Measurements from ENCODE around the gene PTGER4.
"Not testable (repeated sequence)": the region's sequence is repeated elsewhere in the genome, so short reads cannot be mapped to it uniquely, and the experiment has no call there.

The PTGER4 gene

DNA sequence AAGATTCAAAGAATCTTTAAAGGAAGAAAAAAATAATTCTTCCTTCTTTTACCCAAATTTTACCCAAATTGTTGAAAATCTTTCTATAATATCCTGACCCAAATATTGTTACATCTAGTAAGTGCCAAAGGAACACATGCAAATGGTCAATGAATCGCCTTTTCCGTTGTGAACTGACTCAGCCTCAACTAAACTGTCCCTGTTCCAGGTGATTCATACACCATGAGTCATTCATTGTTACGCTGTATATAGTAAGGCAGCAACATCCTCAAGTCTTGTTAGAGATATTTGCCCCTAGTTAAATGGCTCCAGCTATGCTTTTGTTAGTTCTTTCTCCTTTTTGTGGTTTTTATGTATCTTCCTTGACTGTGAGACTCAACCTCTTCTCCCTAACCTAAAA lies 9.7 kb downstream of the PTGER4 start:
- no peak for DNase-seq (ENCODE audit: low read depth)

DNA sequence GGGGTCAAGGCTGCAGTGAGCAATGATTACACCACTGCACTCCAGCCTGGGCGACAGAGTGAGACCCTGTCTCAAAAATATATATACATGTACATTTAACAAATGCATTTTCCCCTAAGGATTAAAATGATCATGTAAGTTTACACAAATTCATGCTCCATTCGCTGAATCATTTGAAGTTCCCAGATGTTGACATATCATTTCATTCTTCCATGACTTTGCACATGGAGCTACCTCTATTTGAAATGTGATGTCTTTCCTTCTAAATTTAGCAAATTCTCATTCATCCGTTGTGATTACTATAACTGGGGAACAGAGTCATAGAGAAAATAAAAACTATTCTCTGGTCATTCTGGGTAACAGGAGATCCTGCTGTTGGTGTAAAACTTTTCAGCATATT lies 10.6 kb downstream of the PTGER4 start:
- DNase-seq (ENCODE audit: low read depth) = no peak

DNA sequence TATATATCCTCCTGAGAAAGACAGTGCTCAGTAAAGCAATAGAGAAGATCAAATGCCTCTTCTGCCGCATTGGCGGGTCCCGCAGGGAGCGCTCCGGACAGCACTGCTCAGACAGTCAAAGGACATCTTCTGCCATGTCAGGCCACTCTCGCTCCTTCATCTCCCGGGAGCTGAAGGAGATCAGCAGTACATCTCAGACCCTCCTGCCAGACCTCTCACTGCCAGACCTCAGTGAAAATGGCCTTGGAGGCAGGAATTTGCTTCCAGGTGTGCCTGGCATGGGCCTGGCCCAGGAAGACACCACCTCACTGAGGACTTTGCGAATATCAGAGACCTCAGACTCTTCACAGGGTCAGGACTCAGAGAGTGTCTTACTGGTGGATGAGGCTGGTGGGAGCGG lies 12.2 kb downstream of the PTGER4 start:
- no peak for DNase-seq (ENCODE audit: low read depth)

DNA sequence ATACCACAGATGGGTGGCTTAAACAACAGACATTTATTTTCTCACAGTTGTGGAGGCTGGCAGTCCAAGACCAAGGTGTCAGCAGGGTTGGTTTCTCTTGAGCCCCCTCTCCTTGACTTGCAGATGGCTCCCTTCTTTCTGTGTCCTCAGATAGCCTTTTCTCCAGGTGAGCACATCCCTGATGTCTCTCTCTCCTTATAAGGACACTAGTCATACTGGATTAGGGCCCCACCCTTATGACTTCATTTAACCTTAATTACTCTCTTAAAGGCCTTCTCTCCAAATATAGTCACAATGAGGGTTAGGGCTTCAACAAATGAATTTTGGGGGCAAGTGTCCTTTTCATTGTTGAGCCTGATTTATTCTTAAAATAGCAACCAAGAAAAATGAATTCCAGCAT lies 14.7 kb downstream of the PTGER4 start:
- no peak for DNase-seq (ENCODE audit: low read depth)

DNA sequence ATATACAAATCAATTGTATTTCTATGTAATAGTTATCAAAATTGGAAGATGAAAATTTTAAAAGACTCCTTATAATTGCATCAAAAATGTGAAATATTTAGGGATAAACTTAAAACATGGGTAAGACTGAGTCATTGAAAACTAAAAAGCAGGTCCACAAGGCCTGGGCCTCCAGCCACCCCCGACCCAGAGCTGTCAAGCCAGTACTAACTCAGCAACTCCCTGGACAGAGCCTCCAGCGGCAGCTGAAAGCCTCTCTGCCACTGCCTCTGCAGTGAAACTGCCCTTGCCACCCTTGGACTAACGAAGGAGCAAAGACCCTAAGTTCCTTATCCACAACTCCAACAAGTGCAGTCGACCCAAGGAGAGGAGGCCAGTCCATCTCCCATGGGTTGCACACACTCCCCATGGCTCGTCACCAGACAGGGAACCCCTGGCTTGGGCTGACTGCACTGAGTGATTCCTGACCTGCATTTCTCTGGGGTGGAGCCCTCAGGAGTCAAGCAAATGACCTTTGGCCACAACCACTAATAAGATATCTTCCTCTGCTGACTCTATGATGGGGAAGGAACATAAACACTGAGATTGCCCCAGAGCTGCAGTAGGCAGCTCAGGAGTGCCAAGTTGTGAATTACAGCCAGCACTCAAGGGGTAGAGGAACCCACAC lies 20.5 kb downstream of the PTGER4 start:
- no peak for DNase-seq (ENCODE audit: low read depth)

DNA sequence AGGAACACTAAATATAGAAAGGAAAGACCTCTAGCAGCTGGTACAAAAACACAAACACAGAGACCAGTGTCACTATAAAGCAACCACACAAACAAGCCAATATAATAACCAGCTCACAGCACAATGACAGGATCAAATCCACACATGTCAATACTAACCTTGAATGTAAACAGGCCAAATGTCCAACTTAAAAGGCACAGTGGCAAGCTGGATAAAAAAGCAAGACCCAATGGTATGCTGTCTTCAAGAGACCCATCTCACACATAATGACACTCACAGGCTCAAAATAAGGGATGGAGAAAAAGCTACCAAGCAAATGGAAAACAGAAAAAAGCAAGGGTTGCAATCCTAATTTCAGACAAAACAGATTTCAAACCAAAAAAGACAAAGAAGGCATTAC lies 22.3 kb downstream of the PTGER4 start:
- not testable (repeated sequence) for DNase-seq (ENCODE audit: low read depth)

DNA sequence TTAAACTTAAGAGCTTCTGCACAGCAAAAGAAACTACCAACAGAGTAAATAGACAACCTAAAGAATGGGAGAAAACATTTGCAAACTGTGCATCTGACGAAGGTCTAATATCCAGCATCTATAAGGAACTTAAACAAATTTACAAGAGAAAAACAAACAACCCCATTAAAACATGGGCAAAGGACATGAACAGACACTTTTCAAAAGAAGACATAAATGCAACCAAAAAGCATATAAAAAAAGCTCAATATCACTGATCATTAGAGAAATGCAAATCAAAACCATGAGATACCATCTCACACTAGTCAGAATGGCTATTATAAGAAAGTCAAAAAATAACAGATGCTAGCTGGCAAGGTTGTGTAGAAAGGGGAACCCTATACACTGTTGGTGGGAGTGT lies 25.8 kb downstream of the PTGER4 start:
- not testable (repeated sequence) for DNase-seq (ENCODE audit: low read depth)

DNA sequence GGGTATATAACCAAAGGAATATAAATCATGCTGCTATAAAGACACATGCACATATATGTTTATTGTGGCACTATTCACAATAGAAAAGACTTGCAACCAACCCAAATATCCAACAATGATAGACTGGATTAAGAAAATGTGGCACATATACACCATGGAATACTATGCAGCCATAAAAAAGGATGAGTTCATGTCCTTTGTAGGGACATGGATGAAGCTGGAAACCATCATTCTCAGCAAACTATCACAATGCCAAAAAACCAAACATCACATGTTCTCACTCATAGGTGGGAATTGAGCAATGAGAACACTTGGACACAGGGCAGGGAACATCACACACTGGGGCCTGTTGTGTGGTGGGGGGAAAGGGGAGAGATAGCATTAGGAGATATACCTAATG lies 30.9 kb downstream of the PTGER4 start:
- DNase-seq (ENCODE audit: low read depth) = not testable (repeated sequence)

DNA sequence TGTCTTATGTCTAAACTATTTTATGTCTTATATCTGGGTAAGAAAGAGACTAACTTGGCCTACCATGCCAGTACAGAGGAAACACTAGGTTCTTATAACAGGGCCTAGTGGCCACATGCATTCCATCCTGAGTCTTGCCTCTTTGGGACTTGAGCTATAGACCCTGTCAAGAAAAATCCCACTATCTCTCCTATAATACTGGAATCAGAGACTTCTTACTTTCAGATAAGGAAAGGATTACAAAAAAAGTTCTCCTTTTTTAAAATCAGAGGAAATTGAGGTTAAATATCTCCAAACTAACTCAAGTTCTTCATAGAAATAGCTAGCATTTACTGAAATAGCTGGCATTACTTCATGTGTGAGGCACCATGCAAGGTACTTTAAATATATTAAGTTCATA lies 34.3 kb downstream of the PTGER4 start:
- DNase-seq (ENCODE audit: low read depth) = no peak

DNA sequence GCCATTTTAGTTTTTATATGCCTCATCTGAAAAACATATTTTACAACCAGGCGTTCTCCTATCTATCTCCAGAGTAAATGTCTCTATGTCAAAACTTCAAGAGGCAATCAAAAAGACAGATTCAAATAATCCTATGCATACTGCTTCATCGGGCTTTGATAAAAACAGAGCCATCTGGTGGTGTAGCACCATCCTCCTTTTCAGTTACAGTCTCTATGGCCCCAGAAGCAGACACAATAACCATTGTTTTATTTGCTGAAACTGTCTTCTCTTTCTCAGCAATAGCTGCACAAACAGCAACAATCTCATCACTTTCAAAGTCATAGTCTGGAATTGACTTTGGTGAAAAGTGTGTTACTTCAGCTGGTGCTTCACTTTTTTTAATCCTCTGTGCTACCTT lies 36.3 kb downstream of the PTGER4 start:
- DNase-seq (ENCODE audit: low read depth) = no peak

DNA sequence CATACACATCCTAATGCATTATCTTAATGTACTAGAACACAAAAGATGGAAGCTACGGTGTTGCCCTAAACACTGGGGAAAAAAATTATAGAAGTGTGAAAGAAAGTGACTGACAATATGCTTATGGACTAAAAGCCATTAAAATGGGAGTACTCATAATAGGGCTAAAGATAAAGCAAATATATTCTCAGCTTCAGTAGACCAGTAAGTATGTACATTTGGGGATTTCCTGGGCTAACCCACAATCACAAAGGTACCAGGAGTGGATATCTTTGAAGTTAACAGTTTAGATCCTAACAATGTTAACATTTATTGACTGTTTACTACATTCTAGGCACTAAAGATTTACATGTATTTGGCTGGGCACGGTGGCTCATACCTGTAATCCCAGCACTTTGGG lies 36.9 kb downstream of the PTGER4 start:
- no peak for DNase-seq (ENCODE audit: low read depth)

DNA sequence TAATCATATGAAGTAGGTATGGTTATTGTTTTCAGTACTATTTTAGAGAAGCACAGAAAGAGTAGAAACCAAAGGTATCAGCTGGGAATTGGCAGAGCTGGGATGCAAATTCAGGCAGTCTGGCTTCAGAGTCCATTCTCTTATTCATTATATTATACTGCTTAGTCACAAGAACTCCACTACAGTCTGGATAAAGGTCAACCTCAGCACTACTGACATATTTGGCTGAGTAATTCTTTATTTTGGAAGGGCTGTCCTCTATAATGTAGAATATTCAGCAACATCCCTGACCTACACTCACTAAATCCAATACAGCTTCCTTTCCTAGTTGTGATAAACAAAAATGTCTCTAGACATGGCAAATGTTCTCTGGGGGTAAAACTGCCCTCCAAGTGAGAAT lies 37.6 kb downstream of the PTGER4 start:
- DNase-seq (ENCODE audit: low read depth) = no peak

DNA sequence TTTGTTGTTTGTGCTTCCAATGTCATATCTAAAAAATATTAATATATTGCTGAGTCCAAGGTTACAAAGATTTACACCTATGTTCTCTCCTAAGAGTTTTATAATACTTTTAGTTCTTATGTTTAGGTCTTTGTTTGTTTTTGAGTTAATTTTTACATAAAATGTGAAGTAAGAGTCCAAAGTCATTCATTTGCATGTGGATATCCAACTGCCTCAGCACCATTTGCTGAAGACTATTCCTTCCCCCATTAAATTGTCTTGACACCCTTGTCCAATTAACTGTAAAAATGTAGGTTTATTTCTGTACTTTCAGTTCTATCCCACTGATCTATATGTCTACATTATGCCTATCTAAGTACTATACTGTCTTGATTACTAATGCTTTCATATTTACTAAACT lies 40.4 kb downstream of the PTGER4 start:
- DNase-seq (ENCODE audit: low read depth) = no peak

DNA sequence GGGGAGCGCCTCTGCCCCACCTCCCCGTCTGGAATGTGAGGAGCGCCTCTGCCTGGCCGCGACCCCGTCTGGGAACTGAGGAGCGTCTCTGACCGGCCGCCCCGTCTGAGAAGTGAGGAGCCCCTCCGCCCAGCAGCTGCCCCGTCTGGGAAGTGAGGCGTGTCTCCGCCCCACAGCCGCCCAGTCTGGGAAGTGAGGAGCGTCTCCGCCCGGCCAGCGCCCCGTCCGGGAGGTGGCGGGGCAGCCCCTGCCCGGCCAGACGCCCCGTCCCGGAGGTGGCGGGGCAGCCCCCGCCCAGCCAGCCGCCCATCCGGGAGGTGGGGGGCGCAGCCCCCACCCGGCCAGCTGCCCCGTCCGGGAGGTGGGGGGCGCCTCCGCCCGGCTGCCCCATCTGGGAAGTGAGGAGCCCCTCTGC lies 42.8 kb downstream of the PTGER4 start:
- DNase-seq (ENCODE audit: low read depth) = not testable (repeated sequence)

DNA sequence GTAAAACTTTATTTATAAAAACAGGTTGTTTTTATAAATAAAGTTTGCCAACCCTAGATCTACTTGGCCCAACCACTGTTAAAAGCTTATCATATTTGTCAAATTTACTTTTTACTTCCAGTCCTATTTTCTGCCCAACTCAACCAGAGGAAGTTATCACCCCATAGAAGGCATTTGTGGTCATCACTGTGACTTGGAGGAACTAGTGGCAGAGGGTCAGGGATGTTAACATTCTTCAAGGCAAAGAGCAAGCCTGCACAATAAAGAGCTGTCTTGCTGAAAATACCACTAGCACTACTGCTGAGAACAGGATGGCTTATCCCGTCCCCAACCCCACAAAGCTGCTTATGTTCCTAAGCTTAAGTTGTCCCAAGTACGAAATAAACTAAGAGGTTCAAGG lies 53.7 kb downstream of the PTGER4 start:
- no peak for DNase-seq (ENCODE audit: low read depth)

DNA sequence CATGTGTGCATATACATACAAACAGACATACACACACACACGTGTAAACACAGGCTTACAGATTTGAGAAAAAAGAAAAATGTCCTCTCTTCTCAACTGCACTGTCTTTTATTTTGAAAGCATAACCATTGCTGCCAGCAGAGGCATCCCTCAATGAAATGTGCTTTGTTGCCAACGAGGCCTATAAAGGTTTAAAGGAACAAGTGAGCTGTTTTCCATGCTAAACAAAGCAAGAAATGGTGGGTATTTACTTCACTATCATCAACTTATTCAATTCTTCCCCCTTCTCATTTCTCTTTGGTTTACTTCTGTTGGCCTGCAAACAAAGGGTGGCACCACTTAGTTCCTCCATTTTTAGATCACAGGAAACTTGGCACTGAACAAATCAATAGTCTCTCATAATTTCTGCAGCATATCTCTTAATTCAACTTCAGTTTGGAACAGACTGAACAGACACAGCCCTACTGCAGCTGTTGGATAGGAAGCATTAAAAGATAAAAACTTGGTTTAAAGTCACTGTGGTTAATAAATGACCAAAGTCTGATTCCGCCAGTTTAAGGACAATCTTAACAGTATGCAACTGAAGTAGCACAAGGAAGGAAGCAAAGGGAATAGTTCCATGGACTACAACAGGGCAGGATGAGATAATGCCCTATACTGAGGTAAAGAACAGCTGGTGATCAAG lies 54.3 kb downstream of the PTGER4 start:
- DNase-seq (ENCODE audit: low read depth) = no peak

DNA sequence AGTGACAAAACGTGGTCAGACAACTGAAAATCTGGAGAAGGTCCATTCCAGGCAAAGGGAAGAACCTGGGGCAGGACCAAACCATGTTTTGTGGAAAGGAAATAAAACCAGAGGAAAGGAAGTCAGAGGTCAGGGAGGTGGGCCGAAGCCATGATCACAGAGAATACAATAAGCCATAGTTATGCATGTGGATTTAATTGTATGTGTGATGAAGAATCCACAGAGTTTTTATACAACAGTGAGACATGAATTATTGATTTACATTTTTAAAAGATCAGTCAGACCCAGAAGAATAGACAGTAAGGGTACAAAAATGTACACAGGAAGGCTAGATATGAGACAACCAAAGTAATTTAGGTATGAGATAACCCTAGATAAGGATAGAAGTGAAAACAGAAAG lies 55.3 kb downstream of the PTGER4 start:
- no peak for DNase-seq (ENCODE audit: low read depth)

DNA sequence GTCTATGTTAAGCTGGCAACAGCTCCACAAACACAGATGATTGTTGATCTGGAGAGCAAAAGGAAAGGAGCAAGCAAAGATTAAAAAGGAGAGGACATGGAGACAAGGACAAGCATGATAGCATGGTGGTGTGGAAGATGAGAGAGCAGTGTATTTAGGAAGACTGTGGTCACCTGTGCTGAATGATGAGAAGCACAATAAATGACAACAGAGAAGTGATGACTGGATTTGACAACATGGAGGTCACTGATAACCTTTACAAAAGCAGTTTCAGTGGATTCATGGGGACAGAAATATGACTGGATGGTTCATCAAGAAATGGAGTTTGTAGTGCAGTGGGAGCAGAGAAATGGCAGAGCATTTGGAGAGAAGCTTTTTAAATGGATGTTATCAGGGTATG lies 55.9 kb downstream of the PTGER4 start:
- DNase-seq (ENCODE audit: low read depth) = no peak

DNA sequence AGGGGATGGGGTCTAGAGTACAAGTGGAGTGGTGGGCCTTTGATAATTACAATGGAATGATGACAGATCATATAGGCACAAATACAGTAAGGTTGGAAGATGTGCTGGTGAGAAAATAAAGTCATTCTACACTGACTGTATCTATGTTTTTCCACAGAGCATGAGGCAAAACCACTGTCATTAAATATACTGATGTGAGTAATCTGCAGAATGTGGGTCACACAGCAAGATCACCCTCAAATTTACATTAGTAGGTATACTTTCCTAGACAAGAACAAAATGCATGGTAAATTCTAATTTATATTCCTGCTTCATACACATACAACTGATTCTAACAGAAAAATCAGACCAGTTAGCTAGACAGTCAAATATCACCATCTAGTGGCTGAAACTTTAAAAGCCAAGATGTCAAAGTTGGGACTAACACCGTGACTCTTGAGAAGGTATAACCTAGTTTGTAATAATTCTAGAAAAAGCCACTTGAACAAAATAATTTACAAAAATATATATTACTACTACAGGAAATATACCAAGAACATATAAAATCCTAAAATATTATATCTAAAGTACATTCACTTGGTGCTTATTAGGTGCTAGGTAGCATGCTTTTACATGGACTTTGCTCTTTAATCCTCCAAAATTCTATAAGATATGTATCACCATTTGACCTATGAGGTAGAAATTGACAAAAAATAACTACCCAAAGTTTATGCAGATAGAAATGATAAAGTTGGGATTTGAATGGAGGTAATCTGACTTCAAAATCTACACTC lies 56.6 kb downstream of the PTGER4 start:
- no peak for DNase-seq (ENCODE audit: low read depth)

DNA sequence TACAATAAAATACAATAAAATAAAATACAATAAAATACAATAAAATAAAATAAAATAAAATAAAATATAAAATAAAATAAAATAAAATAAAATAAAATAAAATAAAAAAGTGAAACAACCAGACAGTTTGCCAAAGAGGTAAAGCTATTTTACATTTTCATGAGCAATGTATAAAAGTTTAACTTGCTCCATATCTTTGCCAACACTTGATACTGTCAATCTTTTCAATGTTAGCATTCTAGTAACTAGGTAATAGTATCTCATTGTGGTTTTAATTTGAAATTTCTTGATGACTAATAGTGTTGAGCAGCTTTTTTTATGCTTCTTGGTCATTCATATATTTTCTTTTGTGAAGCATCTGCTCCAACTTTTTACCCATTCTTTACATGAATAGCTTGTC lies 58.8 kb downstream of the PTGER4 start:
- no peak for DNase-seq (ENCODE audit: low read depth)

All from activated T-helper 1 cell treated with Interleukin-2 at 50 U/mL for 16 hours (primary cell).